Epithelial cell of esophagus (primary cell): Measurements from ENCODE around the gene TAS2R4.
"Not testable (repeated sequence)": the region's sequence is repeated elsewhere in the genome, so short reads cannot be mapped to it uniquely, and the experiment has no call there.

Experiments
- DNase-seq: peaks from one replicate; pipeline ENCODE4 v3.0.0; 2010; ENCODE audit warnings: low read depth
- H3K4me3 ChIP-seq: 2 replicates; pipeline ENCODE4 v1.5.1; 2011; ENCODE audit warnings: mild to moderate bottlenecking, low read length, control low read depth
- TF ChIP-seq, protein P1 (sequence below): IDR thresholded peaks from 2 replicates; pipeline ENCODE4 v1.5.1; 2011; ENCODE audit warnings: low read depth, mild to moderate bottlenecking, low read length, control low read depth, inconsistent platforms; ENCODE audit not compliant: insufficient read depth; ENCODE audit errors: missing control alignments

TAS2R4 gene

DNA sequence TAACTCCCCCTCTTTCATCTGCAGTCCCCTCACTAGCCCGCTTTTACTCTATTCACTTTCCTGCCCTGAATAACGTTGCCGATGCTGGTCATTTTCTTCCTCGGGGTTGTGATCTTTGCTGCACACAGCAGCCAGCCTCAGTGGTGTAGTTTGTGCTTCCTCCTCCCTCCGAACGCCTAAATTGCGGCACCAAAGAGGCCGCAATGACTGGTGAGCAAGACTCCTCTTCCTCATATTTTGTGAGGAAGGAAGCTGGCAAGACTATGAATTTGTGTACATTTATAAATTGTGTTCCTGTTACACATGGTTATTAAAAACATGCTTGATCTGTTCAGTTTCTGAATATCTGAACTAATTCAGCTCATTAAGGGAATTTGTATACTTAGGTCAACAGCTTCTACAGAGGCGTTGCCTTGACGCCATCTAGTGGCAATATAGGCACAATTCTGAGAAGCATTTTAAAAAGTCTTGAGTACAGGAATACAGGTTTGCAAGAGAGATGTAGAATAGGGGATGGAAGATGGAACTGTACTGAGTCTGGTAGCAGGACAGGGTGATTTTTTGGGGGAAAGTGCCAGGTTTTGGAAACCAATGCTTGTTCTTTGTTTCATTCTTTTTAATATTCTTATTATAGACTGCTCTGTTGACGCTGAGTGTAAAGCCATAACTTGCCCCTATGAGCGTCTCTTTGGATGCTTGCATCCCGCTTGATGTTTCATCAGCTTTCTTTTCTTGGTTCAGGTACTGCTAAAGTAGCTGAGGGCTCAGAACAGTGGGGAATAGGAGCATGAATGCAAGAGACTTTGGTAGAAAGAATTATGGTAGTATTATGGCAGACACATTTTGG lies 9.5 kb downstream of the TAS2R4 start:
- DNase-seq: peak; percentile 71
- TF ChIP-seq, protein P1, sequence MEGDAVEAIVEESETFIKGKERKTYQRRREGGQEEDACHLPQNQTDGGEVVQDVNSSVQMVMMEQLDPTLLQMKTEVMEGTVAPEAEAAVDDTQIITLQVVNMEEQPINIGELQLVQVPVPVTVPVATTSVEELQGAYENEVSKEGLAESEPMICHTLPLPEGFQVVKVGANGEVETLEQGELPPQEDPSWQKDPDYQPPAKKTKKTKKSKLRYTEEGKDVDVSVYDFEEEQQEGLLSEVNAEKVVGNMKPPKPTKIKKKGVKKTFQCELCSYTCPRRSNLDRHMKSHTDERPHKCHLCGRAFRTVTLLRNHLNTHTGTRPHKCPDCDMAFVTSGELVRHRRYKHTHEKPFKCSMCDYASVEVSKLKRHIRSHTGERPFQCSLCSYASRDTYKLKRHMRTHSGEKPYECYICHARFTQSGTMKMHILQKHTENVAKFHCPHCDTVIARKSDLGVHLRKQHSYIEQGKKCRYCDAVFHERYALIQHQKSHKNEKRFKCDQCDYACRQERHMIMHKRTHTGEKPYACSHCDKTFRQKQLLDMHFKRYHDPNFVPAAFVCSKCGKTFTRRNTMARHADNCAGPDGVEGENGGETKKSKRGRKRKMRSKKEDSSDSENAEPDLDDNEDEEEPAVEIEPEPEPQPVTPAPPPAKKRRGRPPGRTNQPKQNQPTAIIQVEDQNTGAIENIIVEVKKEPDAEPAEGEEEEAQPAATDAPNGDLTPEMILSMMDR: peak; percentile 84
- no peak overlapping the region for H3K4me3 ChIP-seq

DNA sequence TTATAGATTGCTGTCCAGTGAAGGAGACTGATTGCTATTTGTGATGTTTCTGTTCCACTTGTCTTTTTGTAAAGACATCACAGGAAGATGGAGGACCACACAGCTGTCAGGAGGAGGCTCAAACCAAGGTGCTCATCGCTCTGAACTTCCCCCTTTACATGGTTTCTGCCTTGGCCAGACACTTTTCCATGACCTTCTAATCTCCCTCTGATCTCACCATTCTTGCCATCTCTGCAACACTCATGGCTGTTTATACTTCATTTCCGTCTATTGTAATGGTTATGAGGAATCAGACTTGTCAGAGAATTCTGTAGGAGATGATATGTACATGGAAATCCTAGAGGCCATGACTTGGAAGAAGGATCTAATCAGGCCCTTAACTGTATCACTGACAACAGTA lies 11.8 kb downstream of the TAS2R4 start:
- no peak overlapping the region for H3K4me3 ChIP-seq
- no peak for DNase-seq
- TF ChIP-seq, protein P1: no peak

DNA sequence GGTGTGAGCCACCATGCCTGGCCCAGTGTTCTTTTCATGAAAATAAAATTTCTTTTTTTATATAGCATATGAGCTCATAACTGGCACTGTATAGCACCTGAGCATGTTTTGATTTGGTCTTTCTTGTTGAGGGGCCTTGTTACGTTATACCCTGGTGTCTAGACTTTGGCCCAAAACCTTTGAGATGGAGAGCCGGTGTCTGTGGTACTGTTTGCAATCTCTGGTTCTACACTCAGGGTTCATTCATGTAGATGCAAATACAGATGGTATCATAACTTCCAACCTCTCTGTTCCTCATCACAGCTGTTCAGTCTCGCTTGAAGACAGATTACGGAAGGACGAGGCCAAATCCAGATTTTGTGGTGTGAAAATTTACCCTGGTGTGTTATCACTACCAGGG lies 13.4 kb downstream of the TAS2R4 start, which contains the start of gene TAS2R5:
Gene TAS2R5 (plus strand): TSS at position 301 of the 400 bp plus-strand sequence. CDS start 145 bp downstream, outside the sequence.
- H3K4me3 ChIP-seq: no peak within 1 kb of the TSS
- no peak for DNase-seq
- TF ChIP-seq, protein P1: no peak

DNA sequence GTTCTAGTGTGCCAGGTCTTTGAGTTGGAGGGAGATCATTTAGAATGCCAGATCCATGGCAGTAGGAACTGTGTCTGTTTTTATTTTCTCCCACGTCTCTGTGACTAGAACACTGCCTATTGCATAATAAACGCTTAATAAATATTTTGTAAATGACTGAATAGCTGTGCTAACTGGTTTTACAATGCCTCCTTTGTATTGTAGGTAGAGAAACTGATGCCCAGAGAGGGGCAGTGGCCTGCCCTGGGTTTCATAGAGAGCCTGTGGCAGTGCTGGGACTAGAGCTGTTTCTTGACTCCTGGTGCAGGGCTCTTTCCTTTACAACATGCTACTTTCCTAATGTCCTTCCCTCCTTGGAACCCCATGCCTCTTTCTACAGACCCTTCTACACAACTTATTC lies 16.1 kb downstream of the TAS2R4 start:
- TF ChIP-seq, protein P1: no peak
- no peak overlapping the region for H3K4me3 ChIP-seq
- peak; percentile 39 for DNase-seq

DNA sequence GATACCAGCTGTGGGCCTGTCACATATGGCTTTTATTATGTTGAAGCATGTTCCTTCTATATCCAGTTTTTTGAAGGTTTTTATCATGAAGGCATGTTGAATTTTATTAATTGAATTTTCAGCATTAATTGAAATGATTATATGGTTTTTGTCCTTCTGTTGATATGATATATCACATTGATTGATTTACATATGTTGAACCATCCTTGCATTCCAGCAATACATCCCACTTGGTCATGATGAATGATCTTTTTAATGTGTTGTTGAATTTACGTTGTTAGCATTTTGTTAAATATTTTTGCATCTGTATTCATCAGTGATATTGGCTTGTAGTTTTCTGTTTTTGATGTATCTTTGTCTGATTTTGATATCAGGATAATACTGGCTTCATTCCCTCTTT lies 43.6 kb downstream of the TAS2R4 start:
- no peak for DNase-seq
- TF ChIP-seq, protein P1: no peak
- no peak overlapping the region for H3K4me3 ChIP-seq

DNA sequence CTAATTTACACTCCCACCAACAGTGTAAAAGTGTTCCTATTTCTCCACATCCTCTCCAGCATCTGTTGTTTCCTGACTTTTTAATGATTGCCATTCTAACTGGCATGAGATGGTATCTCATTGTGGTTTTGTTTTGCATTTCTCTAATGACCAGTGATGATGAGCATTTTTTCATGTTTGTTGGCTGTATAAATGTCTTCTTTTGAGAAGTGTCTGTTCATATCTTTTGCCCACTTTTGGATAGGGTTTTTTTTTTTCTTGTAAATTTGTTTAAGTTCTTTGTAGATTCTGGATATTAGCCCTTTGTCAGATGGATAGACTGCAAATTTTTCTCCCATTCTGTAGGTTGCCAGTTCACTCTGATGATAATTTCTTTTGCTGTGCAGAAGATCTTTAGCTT lies 46.0 kb downstream of the TAS2R4 start:
- DNase-seq, H3K4me3 ChIP-seq: not testable (repeated sequence)
